HG03565 (cell line): ENCODE measurements around the gene PRKCH.
"Not testable (repeated sequence)": the region's sequence is repeated elsewhere in the genome, so short reads cannot be mapped to it uniquely, and the experiment has no call there.

Source experiments
- ATAC-seq: cut with Tn5 transposase; IDR thresholded peaks from one replicate; pipeline ENCODE4 v1.9.1; 2021; ENCODE audit warnings: mild to moderate bottlenecking, moderate library complexity; ENCODE audit not compliant: unreplicated experiment

PRKCH gene

DNA sequence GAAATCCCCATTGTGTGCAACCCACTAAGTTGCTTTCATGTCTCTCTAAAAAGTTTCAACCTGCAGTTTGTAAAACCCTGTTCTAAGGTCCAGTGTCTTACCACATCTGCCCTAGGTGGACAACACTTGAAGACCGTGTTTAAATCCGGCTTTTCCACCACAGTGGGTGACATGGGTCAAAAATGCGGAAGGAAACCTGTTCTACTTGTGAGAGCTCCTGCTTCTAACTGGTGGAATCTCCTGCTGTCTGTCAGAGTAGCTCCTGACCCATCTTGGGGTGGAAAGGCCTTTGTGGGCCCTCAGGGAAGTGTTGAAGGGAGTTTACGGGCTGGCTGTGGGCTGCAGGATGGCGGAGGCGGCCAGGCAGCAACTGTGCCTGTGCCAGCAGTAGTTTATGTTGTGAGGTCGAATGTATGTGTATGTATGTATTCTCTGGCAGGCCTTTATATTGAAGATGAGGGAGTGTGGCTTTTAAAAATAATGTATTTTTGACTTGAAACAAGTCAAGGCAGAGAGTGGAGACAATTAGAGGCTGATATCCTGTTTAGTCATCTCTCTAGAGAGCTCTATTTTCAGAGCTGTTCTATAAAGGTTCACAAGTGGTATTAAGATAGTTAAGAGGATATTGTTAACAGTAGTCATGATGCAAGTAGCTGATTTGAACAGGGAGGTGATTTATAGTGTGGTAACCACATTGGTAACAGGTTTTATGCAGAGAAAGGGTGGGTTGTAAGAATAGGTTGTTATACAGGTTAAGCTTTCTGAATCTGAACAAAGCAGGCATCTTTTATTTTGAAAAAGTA is 67.0 kb downstream of the PRKCH start:
- peak; percentile 83 for ATAC-seq

DNA sequence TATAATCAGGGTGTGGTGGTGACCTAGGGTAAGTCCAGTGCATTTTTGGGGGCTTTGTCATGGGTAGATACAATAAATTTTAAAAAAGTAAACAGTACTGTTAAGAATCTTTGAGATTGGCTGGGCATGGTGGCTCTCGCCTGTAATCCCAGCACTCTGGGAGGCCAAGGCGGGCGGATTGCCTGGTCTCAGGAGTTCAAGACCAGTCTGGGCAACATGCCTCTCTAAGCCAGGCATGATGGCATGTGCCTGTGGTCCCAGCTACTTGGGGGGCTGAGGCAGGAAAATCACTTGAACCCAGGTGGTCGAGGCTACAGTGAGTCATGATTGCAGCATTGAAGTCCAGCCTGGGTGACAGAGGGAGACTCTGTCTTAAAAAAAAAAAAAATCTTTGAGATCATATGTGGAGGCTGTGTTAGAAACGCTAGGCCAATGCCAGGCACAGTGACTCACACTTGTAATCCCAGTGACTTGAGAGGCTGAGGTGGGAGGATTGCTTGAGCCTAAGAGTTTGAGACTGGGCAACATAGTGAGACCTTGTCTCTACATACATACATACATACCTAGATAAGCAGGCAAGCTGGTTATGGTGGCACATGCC is 67.7 kb downstream of the PRKCH start:
- ATAC-seq = no peak

DNA sequence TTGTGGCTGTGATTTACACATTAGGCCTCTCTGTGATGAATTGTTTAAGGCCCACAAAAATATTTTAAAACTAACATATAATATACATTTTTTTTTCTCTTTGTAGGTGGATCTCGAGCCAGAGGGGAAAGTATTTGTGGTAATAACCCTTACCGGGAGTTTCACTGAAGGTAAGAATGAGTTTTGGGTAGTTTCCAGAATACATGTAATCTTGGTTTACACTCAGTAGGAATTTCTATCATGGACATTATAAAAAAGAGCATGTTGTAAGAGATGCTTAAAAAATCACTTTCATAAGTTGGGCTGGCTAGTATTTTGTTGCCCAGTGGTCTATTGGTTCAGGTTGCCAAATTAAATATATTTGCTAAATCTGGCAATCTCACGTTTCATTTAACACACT is 69.7 kb downstream of the PRKCH start:
- no peak for ATAC-seq

GRCh38 chr14:61392297-61392696 is 70.9 kb downstream of the PRKCH start:
- ATAC-seq = no peak

DNA sequence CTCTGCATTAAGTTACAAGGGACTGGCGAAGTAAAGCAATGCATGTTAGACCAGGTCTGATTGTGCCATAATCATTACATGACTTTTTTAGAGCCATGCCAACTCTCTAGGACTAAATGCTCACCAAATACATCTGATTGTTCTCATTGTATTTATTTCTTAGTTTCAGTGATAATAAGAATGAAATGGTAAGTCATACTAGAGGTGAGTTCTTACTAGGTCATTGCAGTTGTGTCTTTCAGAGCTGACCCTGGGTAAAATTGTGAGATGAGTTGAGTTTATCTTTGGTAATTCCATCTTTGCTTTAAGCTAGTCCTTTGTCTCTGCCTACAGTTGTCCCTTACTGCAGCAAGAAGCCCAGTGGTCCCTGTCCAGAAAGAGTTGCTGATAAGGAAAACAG is 73.2 kb downstream of the PRKCH start:
- ATAC-seq = no peak

DNA sequence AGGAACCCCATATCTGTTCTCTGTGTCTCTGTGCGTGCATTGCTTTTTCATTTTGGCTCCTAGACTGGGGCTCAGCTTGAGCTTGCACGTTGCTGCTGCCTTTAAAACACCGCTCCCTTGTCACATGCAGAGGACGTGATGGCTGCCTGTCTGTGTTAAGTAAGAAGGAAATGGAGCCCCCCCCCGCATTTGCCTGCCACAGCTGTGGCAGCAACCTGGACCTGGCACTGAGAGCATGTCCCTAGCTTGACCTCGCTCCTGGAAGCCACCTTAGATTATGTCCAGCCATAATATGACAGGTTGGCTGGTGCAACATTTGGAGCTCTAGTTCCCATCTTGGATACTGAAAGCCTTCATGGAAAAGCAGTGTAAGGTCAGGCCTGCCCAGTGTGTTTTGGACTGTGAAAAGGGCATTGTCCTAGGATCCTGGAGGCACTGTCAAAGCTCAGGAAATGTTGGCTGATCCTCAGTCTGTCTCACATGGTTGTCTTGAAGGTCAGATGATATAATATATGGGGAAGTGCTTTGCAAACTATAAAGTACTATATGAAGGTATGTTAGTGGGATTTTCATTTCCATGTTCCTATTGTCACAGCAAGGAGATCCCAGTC is 73.8 kb downstream of the PRKCH start:
- ATAC-seq = no peak

- no peak for ATAC-seq
Observed at GRCh38 chr14:61396279-61396678, 74.9 kb downstream of the PRKCH start.

DNA sequence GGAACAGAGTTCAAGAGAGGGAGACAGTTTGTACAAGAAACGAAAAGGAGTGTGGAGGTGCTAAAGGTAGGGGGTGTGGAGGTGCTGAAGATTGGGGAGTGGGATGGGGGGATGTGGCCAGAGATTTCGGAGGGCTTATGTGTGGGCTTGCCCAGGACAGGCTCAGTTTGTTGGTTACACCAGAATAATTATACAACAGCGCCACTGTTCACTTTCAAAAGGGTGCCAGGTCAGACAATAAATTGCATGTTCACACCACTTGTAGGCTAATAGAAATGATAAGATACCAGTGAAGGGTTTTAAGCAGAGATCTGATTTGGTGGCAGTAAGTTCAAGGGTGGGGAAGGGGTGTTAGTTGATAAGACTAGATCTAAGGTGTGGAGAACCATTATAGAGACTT is 75.3 kb downstream of the PRKCH start:
- no peak for ATAC-seq

- no peak for ATAC-seq
Observed at GRCh38 chr14:61397615-61398014, 76.2 kb downstream of the PRKCH start.

DNA sequence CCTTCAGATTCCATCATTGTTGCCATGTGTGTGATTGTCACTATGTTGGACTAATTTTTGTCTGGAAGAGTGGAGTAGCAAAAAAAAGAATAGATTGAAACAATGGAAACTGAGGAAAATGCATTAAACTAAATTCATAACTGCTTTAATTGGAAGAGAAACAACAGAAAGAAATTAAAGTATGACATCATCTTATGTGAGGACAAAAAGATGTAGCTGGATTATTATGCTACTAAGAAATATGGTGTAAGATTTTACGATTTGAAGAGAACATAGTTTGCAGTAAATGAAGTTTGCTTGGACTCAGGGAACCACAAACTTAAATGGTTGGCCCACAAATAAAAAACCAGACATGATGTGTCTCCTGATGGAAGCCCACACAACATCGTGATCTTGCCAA is 76.8 kb downstream of the PRKCH start:
- ATAC-seq = no peak

GRCh38 chr14:61399365-61399764 is 78.0 kb downstream of the PRKCH start:
- ATAC-seq = no peak

DNA sequence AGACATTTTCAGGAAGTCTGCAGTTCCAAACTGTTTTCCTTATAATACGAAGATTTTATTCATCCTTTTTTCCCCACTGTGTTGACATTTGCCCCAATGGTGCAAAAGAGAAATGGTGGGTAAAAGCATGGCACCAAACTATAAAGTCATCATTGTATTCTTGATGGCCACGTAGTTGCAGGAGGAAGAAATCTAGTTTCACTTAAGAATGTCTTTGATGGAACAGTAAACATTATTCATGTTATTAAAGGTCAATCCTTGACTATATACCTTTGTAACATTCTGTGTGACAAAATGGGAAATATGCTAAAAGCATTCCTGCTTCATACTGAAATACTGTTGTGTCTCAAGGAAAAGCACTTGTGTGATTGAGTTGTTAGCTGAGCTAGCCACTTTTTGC is 80.1 kb downstream of the PRKCH start:
- no peak for ATAC-seq

- peak; percentile 81 for ATAC-seq
Observed at GRCh38 chr14:61403411-61403810, 82.0 kb downstream of the PRKCH start.

DNA sequence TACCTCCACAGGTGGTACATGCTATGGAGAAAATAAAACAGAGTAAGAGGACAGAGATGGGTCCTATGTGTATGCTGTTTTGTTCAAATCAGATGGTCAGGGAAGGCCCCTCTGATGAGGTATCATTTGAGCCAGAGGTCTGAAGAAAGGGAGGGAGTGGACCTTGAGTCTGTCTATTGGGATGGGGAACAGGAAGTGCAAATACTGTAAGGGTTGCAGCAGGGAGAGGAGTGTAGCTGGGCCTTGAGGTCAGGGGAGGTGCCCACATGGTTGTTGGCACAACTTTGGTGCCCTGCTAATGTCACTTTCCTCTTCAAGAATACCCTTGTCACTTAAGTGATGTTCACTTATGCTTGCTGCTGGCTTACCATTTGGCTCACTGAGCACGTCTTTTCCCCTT is 83.3 kb downstream of the PRKCH start:
- ATAC-seq = no peak

DNA sequence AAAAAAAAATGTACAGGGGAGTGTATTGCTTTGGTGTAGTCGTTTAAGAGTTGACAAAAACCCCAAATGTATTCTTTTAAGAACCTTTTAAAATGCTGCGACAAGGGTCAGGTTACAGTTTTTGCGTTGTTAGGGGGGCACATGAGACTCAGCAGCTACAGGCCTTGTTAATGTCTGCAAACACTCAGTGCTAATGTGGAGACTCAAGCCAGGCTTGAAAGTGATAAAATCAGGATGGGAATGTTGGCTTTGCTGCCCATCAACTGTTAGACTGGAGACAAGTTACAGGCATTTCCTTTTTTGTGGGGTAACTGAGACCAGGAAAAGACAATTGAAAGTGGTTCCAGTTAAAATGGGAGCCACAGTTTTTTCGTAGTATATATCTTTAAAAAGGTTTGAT is 84.8 kb downstream of the PRKCH start:
- ATAC-seq = no peak

- no peak for ATAC-seq
Observed at GRCh38 chr14:61406675-61407074, 85.3 kb downstream of the PRKCH start.

DNA sequence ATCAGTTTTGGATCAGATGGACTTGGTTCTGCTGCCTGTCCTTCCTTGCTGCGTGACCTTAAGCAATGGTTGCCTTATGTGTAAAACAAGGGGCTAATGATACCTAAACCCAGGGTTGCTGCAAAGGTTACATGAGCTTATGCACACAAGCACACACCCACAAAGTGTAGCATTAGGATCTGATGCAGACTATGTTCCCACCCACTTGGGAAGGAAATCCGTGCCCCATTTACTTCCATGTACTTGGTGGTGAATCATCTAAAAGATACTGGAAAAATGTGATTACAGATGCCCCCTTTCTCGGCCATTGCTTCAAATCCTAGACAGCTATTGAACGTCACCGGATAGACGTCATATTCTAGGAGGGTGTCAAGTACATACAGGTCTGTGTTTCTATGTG is 87.1 kb downstream of the PRKCH start:
- ATAC-seq = no peak

DNA sequence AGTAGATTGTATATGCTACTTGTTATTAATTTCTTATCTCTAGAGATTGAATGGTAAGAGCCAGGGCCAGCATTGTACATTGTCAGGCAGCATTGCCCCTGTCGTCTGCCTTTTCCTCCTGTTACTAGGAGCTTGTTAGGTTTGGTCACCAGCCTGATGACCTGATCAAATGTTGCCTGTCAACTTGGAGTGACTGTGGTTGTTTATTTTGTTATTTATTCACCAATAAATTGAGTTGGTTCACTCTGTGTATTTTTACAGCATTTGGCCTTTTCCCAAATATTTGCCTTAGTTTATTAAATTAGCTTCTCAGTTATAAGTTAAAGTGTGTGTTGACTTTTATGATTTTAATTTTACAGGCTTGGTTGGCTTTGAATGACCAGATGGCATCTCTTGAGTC is 88.4 kb downstream of the PRKCH start:
- ATAC-seq = no peak

- ATAC-seq = not testable (repeated sequence)
Observed at GRCh38 chr14:61415934-61416333, 94.6 kb downstream of the PRKCH start.

- no peak for ATAC-seq
Observed at GRCh38 chr14:61416591-61416990, 95.2 kb downstream of the PRKCH start.

DNA sequence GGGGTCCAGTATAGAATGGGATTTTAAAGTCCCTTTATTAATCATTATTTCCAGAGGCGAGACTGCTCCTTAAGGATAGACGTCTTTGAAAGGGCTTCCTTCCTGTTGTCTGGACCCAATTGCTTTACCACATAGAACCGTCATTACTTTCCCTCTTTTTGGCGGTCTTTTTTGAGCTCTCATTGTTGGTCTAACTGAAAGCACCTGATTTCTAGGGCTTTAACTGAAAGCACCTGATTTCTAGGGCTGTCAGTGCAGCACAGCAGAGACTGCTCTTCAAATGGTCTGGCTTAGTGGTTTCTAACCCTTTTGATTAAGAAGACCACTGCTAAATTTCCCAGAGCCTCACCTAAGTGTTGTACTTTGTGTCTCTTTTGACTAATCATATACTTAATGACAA is 95.8 kb downstream of the PRKCH start:
- no peak for ATAC-seq

DNA sequence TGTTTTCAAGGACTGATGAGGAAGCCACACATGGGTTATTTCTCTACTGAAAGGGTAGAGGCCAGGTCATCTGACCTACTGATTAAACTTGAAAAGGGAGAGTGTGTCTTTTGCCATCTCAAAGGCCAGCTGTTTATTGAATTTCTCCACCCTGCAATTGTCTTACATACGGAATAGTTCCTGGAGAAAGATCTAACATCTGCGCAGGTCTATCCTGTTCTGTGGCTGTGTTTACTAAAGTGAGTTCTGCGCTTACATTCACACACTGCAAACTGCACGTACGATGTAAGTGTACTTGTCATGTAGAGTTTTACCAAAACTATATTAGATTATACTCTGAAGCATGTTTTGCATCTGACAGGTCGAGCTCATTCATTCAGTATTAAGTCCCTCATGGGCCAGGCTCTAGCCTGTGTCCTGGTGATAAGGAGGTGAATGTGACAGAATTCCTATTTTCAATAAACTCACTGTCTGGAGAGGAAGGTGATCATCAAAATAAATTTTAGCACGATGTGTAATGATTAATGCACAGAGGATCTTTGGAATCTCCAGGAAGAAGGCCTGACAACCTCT is 96.6 kb downstream of the PRKCH start:
- ATAC-seq = no peak
